SJSA1 (cell line): ENCODE results near the gene C8A. TPM values are rescaled to one million over a fixed set of nuclear protein-coding genes. Genes with fewer than 3 reads are reported as not detected.

Experiments used
- DNase-seq, 2 experiments: peaks; one replicate each; pipeline ENCODE4 v3.0.0-alpha.2; 2015 to 2020; ENCODE audit warnings: low spot score in 2 of 2, low read depth in 1 of 2
- H3K27ac ChIP-seq: fragments of 250-450 bp; sonication (Bioruptor Pico); 2 replicates; pipeline ENCODE4 v1.5.1; 2020; ENCODE audit warnings: mild to moderate bottlenecking, moderate library complexity
- H3K27me3 ChIP-seq: fragments of 250-450 bp; sonication (Bioruptor Pico); replicated peaks from 2 replicates; pipeline ENCODE4 v1.5.1; 2020; ENCODE audit warnings: mild to moderate bottlenecking, moderate library complexity
- H3K36me3 ChIP-seq: fragments of 250-450 bp; sonication (Bioruptor Pico); 2 replicates; pipeline ENCODE4 v1.5.1; 2020; ENCODE audit warnings: mild to moderate bottlenecking
- H3K4me1 ChIP-seq: fragments of 250-450 bp; sonication (Bioruptor Pico); replicated peaks from 2 replicates; pipeline ENCODE4 v1.6.1; 2021; ENCODE audit warnings: mild to moderate bottlenecking
- H3K4me3 ChIP-seq: fragments of 250-450 bp; sonication (Bioruptor Pico); 2 replicates; pipeline ENCODE4 v1.5.1; 2020; ENCODE audit warnings: mild to moderate bottlenecking
- H3K9me3 ChIP-seq: fragments of 250-450 bp; sonication (Bioruptor Pico); replicated peaks from 2 replicates; pipeline ENCODE4 v1.5.1; 2020; ENCODE audit warnings: mild to moderate bottlenecking
- total RNA-seq: library from RNA; depleted of rRNA; stranded (reverse); fragments of >200 nt; shearing (Covaris generic); gene quantifications from 2 replicates; pipeline ENCODE4 v1.2.3, GENCODE V29; 2014

Gene C8A
- total RNA-seq, 1 experiment from 2014 or later, result not detected

- H3K4me3 ChIP-seq, result no peak overlapping the region
- no peaks in the 10 kb centered on the region for H3K4me1 ChIP-seq
- no peak overlapping the region for H3K27ac ChIP-seq
- no peak for DNase-seq
- no peaks in the 10 kb centered on the region; the same call in 1 of the 2 replicates for H3K27me3 ChIP-seq
- no peaks in the 10 kb centered on the region for H3K9me3 ChIP-seq
- no peaks in the 10 kb centered on the region for H3K36me3 ChIP-seq
Measured at GRCh38 chr1:56874689-56875088, 20.1 kb downstream of the C8A start.

GRCh38 chr1:56877973-56878372 lies 23.4 kb downstream of the C8A start:
- Histone ChIP-seq H3K27ac (no peak overlapping the region), H3K27me3 (no peaks in the 10 kb centered on the region; the same call in 1 of the 2 replicates), H3K4me3 (no peak overlapping the region), H3K4me1 (no peaks in the 10 kb centered on the region), H3K36me3 (no peaks in the 10 kb centered on the region), H3K9me3 (no peaks in the 10 kb centered on the region)
- no peak for DNase-seq

- no peak for DNase-seq
- no peak overlapping the region for H3K4me3 ChIP-seq
- H3K27ac ChIP-seq, result no peak overlapping the region
- no peaks in the 10 kb centered on the region; the same call in 1 of the 2 replicates for H3K27me3 ChIP-seq
- H3K9me3 ChIP-seq, result no peaks in the 10 kb centered on the region
- H3K4me1 ChIP-seq, result no peaks in the 10 kb centered on the region
- no peaks in the 10 kb centered on the region for H3K36me3 ChIP-seq
Measured at GRCh38 chr1:56880774-56881173, 26.2 kb downstream of the C8A start.

- no peaks in the 10 kb centered on the region for H3K36me3 ChIP-seq
- no peak for DNase-seq
- no peaks in the 10 kb centered on the region for H3K9me3 ChIP-seq
- H3K4me3 ChIP-seq, result no peak overlapping the region
- no peaks in the 10 kb centered on the region for H3K4me1 ChIP-seq
- no peaks in the 10 kb centered on the region; the same call in 1 of the 2 replicates for H3K27me3 ChIP-seq
- no peak overlapping the region for H3K27ac ChIP-seq
Measured at GRCh38 chr1:56881417-56881816, 26.8 kb downstream of the C8A start.

- H3K27ac ChIP-seq, result no peak overlapping the region
- no peaks in the 10 kb centered on the region for H3K36me3 ChIP-seq
- H3K4me3 ChIP-seq, result no peak overlapping the region
- DNase-seq, result no peak
- H3K4me1 ChIP-seq, result no peaks in the 10 kb centered on the region
- no peaks in the 10 kb centered on the region; the same call in 1 of the 2 replicates for H3K27me3 ChIP-seq
- no peaks in the 10 kb centered on the region for H3K9me3 ChIP-seq
Measured at GRCh38 chr1:56890229-56890628, 35.6 kb downstream of the C8A start.

- no peaks in the 10 kb centered on the region for H3K4me1 ChIP-seq
- no peaks in the 10 kb centered on the region for H3K36me3 ChIP-seq
- no peaks in the 10 kb centered on the region for H3K27me3 ChIP-seq
- H3K4me3 ChIP-seq, result no peak overlapping the region
- no peaks in the 10 kb centered on the region for H3K9me3 ChIP-seq
- no peak for DNase-seq
- H3K27ac ChIP-seq, result no peak overlapping the region
Measured at GRCh38 chr1:56894014-56894413, 39.4 kb downstream of the C8A start.

GRCh38 chr1:56897150-56898004 lies 42.8 kb downstream of the C8A start:
- Histone ChIP-seq H3K4me1 (no peaks in the 10 kb centered on the region), H3K4me3 (no peak overlapping the region), H3K9me3 (no peaks in the 10 kb centered on the region; the same call in 1 of the 2 replicates), H3K27ac (no peak overlapping the region), H3K36me3 (no peaks in the 10 kb centered on the region), H3K27me3 (no peaks in the 10 kb centered on the region)
- no peak for DNase-seq

- H3K27ac ChIP-seq, result no peak overlapping the region
- no peaks in the 10 kb centered on the region; the same call in 1 of the 2 replicates for H3K9me3 ChIP-seq
- no peak overlapping the region for H3K4me3 ChIP-seq
- H3K27me3 ChIP-seq, result no peaks in the 10 kb centered on the region
- H3K36me3 ChIP-seq, result no peaks in the 10 kb centered on the region
- no peaks in the 10 kb centered on the region for H3K4me1 ChIP-seq
- DNase-seq, result no peak
Measured at GRCh38 chr1:56898005-56898373, 43.4 kb downstream of the C8A start.

- Histone ChIP-seq H3K4me3 (no peak overlapping the region), H3K27ac (no peak overlapping the region), H3K27me3 (no peaks in the 10 kb centered on the region), H3K9me3 (no peaks in the 10 kb centered on the region; the same call in 1 of the 2 replicates), H3K4me1 (no peaks in the 10 kb centered on the region), H3K36me3 (no peaks in the 10 kb centered on the region)
- DNase-seq, result no peak
Measured at GRCh38 chr1:56898879-56899278, 44.3 kb downstream of the C8A start.

GRCh38 chr1:56901716-56902115 lies 47.1 kb downstream of the C8A start:
- Histone ChIP-seq H3K4me3 (no peak overlapping the region), H3K36me3 (no peaks in the 10 kb centered on the region), H3K4me1 (no peaks in the 10 kb centered on the region), H3K27ac (no peak overlapping the region), H3K27me3 (no peaks in the 10 kb centered on the region), H3K9me3 (no peaks in the 10 kb centered on the region; the same call in 1 of the 2 replicates)
- no peak for DNase-seq

- Histone ChIP-seq H3K27ac (no peak overlapping the region), H3K27me3 (no peaks in the 10 kb centered on the region), H3K36me3 (no peaks in the 10 kb centered on the region), H3K4me3 (no peak overlapping the region), H3K9me3 (no peaks in the 10 kb centered on the region; the same call in 1 of the 2 replicates), H3K4me1 (no peaks in the 10 kb centered on the region)
- DNase-seq, result no peak
Measured at GRCh38 chr1:56903778-56904177, 49.2 kb downstream of the C8A start.

GRCh38 chr1:56904663-56905397 lies 50.2 kb downstream of the C8A start:
- H3K27me3 ChIP-seq, result no peaks in the 10 kb centered on the region
- H3K9me3 ChIP-seq, result no peaks in the 10 kb centered on the region; the same call in 1 of the 2 replicates
- no peak overlapping the region for H3K27ac ChIP-seq
- DNase-seq, result no peak
- no peaks in the 10 kb centered on the region for H3K4me1 ChIP-seq
- H3K4me3 ChIP-seq, result no peak overlapping the region
- no peaks in the 10 kb centered on the region for H3K36me3 ChIP-seq

- Histone ChIP-seq H3K4me1 (no peaks in the 10 kb centered on the region), H3K9me3 (no peaks in the 10 kb centered on the region), H3K36me3 (no peaks in the 10 kb centered on the region), H3K27ac (no peak overlapping the region), H3K27me3 (no peaks in the 10 kb centered on the region), H3K4me3 (no peak overlapping the region)
- no peak for DNase-seq
Measured at GRCh38 chr1:56905667-56906066, 51.1 kb downstream of the C8A start.

- H3K9me3 ChIP-seq, result no peaks in the 10 kb centered on the region
- H3K27me3 ChIP-seq, result no peaks in the 10 kb centered on the region
- no peak overlapping the region for H3K4me3 ChIP-seq
- DNase-seq, result no peak
- H3K27ac ChIP-seq, result no peak overlapping the region
- H3K4me1 ChIP-seq, result no peaks in the 10 kb centered on the region
- H3K36me3 ChIP-seq, result no peaks in the 10 kb centered on the region
Measured at GRCh38 chr1:56908619-56909221, 54.1 kb downstream of the C8A start.
